H9 (cell line): ENCODE data around the gene CD151. TPM values are rescaled to one million over a fixed set of nuclear protein-coding genes. Genes with fewer than 3 reads are reported as not detected.

ENCODE experiments used
- DNase-seq: peaks from one replicate; pipeline ENCODE4 v3.0.0-alpha.2; 2017
- H2AFZ ChIP-seq: one replicate; pipeline ENCODE4 v1.6.1; 2013; ENCODE audit warnings: mild to moderate bottlenecking, low read length, control low read depth, moderate library complexity
- H2AK5ac ChIP-seq: 2 replicates; pipeline ENCODE4 v1.6.1; 2013; ENCODE audit warnings: low read length, control low read depth, mixed read lengths; ENCODE audit not compliant: insufficient read length
- H2BK120ac ChIP-seq: one replicate; pipeline ENCODE4 v1.6.1; 2013; ENCODE audit warnings: low read depth, mild to moderate bottlenecking, low read length, control low read depth, inconsistent platforms; ENCODE audit not compliant: poor library complexity, severe bottlenecking
- H2BK12ac ChIP-seq: 2 replicates; pipeline ENCODE4 v1.6.1; 2013; ENCODE audit warnings: low read length, control low read depth, mixed read lengths, low read depth; ENCODE audit not compliant: insufficient read length
- H2BK15ac ChIP-seq: 2 replicates; pipeline ENCODE4 v1.6.1; 2013; ENCODE audit warnings: low read depth, low read length, control low read depth
- H2BK20ac ChIP-seq: one replicate; pipeline ENCODE4 v1.6.1; 2013; ENCODE audit warnings: low read depth, mild to moderate bottlenecking, low read length, control low read depth, inconsistent platforms; ENCODE audit not compliant: poor library complexity, severe bottlenecking
- H2BK5ac ChIP-seq: 2 replicates; pipeline ENCODE4 v1.6.1; 2013; ENCODE audit warnings: low read length, control low read depth, mixed read lengths; ENCODE audit not compliant: insufficient read length
- H3K14ac ChIP-seq: 2 replicates; pipeline ENCODE4 v1.6.1; 2013; ENCODE audit warnings: low read length, control low read depth; ENCODE audit not compliant: insufficient read depth
- H3K18ac ChIP-seq: 2 replicates; pipeline ENCODE4 v1.6.1; 2013; ENCODE audit warnings: low read depth, mild to moderate bottlenecking, mixed read lengths, low read length, control low read depth; ENCODE audit not compliant: insufficient read length
- H3K23ac ChIP-seq: 2 replicates; pipeline ENCODE4 v1.6.1; 2013; ENCODE audit warnings: low read length, control low read depth, mixed read lengths, low read depth; ENCODE audit not compliant: insufficient read length
- H3K23me2 ChIP-seq: 2 replicates; pipeline ENCODE4 v1.6.1; 2013; ENCODE audit warnings: low read depth, mild to moderate bottlenecking, mixed read lengths, low read length, control low read depth; ENCODE audit not compliant: insufficient read length, poor library complexity, severe bottlenecking
- H3K27ac ChIP-seq: 2 replicates; pipeline ENCODE4 v1.5.1; 2013; ENCODE audit warnings: low read length, control low read depth, mixed read lengths, low read depth; ENCODE audit not compliant: insufficient read length
- H3K27me3 ChIP-seq: 2 replicates; pipeline ENCODE4 v1.6.1; 2013; ENCODE audit warnings: low read length, control low read depth, inconsistent platforms; ENCODE audit not compliant: insufficient read depth
- H3K4ac ChIP-seq: 2 replicates; pipeline ENCODE4 v1.6.1; 2013; ENCODE audit warnings: low read depth, mild to moderate bottlenecking, control low read depth, inconsistent platforms, low read length, moderate library complexity
- H3K4me1 ChIP-seq: 2 replicates; pipeline ENCODE4 v1.6.1; 2013; ENCODE audit warnings: low read length, control low read depth, inconsistent platforms; ENCODE audit not compliant: insufficient read depth
- H3K4me2 ChIP-seq: 2 replicates; pipeline ENCODE4 v1.6.1; 2013; ENCODE audit warnings: low read length, control low read depth, mixed read lengths; ENCODE audit not compliant: insufficient read length, insufficient read depth
- H3K56ac ChIP-seq: 2 replicates; pipeline ENCODE4 v1.6.1; 2013; ENCODE audit warnings: low read depth, mild to moderate bottlenecking, mixed read lengths, low read length, control low read depth; ENCODE audit not compliant: insufficient read length
- H3K79me1 ChIP-seq: 2 replicates; pipeline ENCODE4 v1.6.1; 2013; ENCODE audit warnings: low read depth, mild to moderate bottlenecking, moderate library complexity, low read length, control low read depth, inconsistent platforms; ENCODE audit not compliant: insufficient read depth, poor library complexity, severe bottlenecking
- H3K79me2 ChIP-seq: 2 replicates; pipeline ENCODE4 v1.6.1; 2013; ENCODE audit warnings: low read length, control low read depth, inconsistent platforms; ENCODE audit not compliant: insufficient read depth
- H3K9ac ChIP-seq: 2 replicates; pipeline ENCODE4 v1.6.1; 2013; ENCODE audit warnings: low read length, control low read depth, mixed read lengths; ENCODE audit not compliant: insufficient read length; ENCODE audit errors: extremely low read depth
- H3K9me3 ChIP-seq: one replicate; pipeline ENCODE4 v1.6.1; 2013; ENCODE audit warnings: low read depth, low read length, inconsistent platforms; ENCODE audit not compliant: control insufficient read depth
- H3T11ph ChIP-seq: one replicate; pipeline ENCODE4 v1.6.1; 2013; ENCODE audit warnings: mild to moderate bottlenecking, low read length, control low read depth, inconsistent platforms
- H4K20me1 ChIP-seq: one replicate; pipeline ENCODE4 v1.6.1; 2013; ENCODE audit not compliant: control insufficient read depth, insufficient read length, insufficient read depth
- H4K5ac ChIP-seq: 2 replicates; pipeline ENCODE4 v1.6.1; 2013; ENCODE audit warnings: low read depth, mild to moderate bottlenecking, mixed read lengths, low read length, control low read depth; ENCODE audit not compliant: insufficient read length
- H4K8ac ChIP-seq: replicated peaks from 2 replicates; pipeline ENCODE4 v1.6.1; 2013; ENCODE audit warnings: low read length, control low read depth, mixed read lengths, low read depth; ENCODE audit not compliant: insufficient read length
- H4K91ac ChIP-seq: 2 replicates; pipeline ENCODE4 v1.6.1; 2013; ENCODE audit warnings: low read depth, mild to moderate bottlenecking, moderate library complexity, mixed read lengths, low read length, control low read depth; ENCODE audit not compliant: insufficient read length
- H3K27ac Mint-ChIP-seq, 3 experiments: 2 replicates in 2 of 3; 3 replicates in 1 of 3; pipeline ENCODE4 v1.8.0; 2020 to 2021; ENCODE audit warnings: mixed read lengths in 3 of 3, mild to moderate bottlenecking in 1 of 3, moderate library complexity in 1 of 3
- H3K27me3 Mint-ChIP-seq: 2 replicates; pipeline ENCODE4 v1.8.0; 2021; ENCODE audit warnings: low read depth, mild to moderate bottlenecking, moderate library complexity, mixed read lengths
- H3K36me3 Mint-ChIP-seq, 3 experiments: 2 replicates in 2 of 3; 3 replicates in 1 of 3; pipeline ENCODE4 v1.8.0; 2020 to 2021; ENCODE audit warnings: low read depth in 3 of 3, mixed read lengths in 3 of 3; ENCODE audit not compliant: insufficient read depth in 1 of 3
- H3K4me1 Mint-ChIP-seq, 2 experiments: 2 replicates each; pipeline ENCODE4 v1.8.0; 2020; ENCODE audit warnings: mixed read lengths in 2 of 2
- H3K4me3 Mint-ChIP-seq, 2 experiments: 2 replicates in 1 of 2; 3 replicates in 1 of 2; pipeline ENCODE4 v1.8.0; 2020 to 2021; ENCODE audit warnings: mild to moderate bottlenecking in 2 of 2, mixed read lengths in 2 of 2, moderate library complexity in 1 of 2
- H3K9me3 Mint-ChIP-seq, 2 experiments: 2 replicates in 1 of 2; 3 replicates in 1 of 2; pipeline ENCODE4 v1.8.0; 2020; ENCODE audit warnings: mild to moderate bottlenecking in 2 of 2, mixed read lengths in 2 of 2, moderate library complexity in 1 of 2
- WGBS: extraction: QIAGEN DNeasy Blood & Tissue Kit; methylation state at CpG from one replicate; pipeline ENCODE4 v1.1.7; 2013; ENCODE audit warnings: missing lambda C conversion rate, low lambda C conversion rate, mixed read lengths; ENCODE audit not compliant: insufficient read length; ENCODE audit errors: extremely low coverage; 5-methylcytosine and 5-hydroxymethylcytosine counted together
- total RNA-seq: library from RNA; stranded (reverse); gene quantifications from 2 replicates; pipeline ENCODE4 v1.2.1, GENCODE V29; 2021
- TF ChIP-seq, protein P1 (sequence below): fragments of 200-600 bp; sonication (generic); conservative IDR thresholded peaks from 3 replicates; pipeline ENCODE4 v1.8.0; 2021; ENCODE audit warnings: antibody characterized with exemption, mild to moderate bottlenecking

Gene CD151
- total RNA-seq, 1 experiment from 2014 or later = 138 TPM

DNA sequence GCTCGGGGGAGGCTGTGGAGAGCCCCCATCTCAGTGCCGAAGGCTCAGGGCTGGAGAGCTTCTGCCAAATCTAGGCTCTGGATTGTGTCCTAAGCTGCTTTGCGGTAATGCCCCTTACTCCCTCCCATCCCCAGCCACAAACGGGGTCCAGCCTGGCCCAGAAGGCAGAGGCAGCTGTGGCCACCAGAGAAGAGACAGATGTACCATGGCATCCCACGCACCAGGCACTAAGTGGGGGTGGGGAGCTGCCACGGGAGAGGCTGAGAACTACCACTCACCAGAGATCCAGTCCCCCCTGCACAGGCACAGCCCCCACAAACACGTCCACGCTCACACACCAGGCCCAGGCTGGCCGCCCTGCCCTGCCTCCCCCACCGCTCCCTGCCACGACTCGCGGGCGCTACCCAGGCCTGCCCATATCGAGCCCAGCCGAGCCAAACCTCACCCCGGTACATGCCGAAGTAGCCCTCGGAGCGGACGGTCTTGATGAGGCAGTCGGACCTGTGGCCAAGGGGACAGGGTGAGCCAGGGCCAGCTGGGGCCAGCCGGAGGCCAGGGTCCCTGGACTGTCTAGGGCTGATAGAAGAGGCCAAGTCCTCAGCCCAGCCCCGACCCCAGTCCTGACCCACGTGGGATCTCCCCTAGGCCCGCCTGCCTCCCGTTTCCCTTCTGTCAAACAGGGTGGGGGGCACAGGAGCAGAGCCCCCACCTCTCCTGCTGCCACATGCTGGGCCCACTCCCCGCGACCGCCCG is 38.6 kb upstream of the CD151 start:
- Histone ChIP-seq H3K9me3 (no peaks in the 10 kb centered on the region), H3K56ac (no peak overlapping the region), H4K5ac (no peak overlapping the region), H3K4ac (no peak overlapping the region), H3K27ac (no peak overlapping the region), H3K4me2 (no peak overlapping the region), H2BK20ac (no peak overlapping the region), H2BK12ac (no peak overlapping the region), H4K20me1 (peaks cover 2% of the 10 kb centered on the region), H3K27me3 (no peaks in the 10 kb centered on the region), H3K79me2 (no peaks in the 10 kb centered on the region), H3T11ph (no peak overlapping the region), H2BK120ac (no peak overlapping the region), H3K9ac (no peak overlapping the region), H2BK15ac (no peak overlapping the region), H4K8ac (no peak overlapping the region), H3K79me1 (no peaks in the 10 kb centered on the region), H3K18ac (no peak overlapping the region), H4K91ac (no peak overlapping the region), H3K4me1 (no peaks in the 10 kb centered on the region; the same call in 1 of the 2 replicates), H2AK5ac (no peak overlapping the region), H2AFZ (no peak overlapping the region), H3K23me2 (peaks cover 12% of the 10 kb centered on the region), H2BK5ac (no peak overlapping the region), H3K23ac (no peak overlapping the region), H3K14ac (no peak overlapping the region)
- Mint-ChIP-seq H3K9me3 (no peaks in the 10 kb centered on the region), H3K4me1 (peaks cover 16 to 32% of the 10 kb centered on the region in 2 experiments), H3K27me3 (no peaks in the 10 kb centered on the region), H3K36me3 (peaks cover 0 to 16% (median 3%) of the 10 kb centered on the region in 3 experiments; a peak in 2 of 7 replicates), H3K27ac (no peak overlapping the region), H3K4me3 (no peak overlapping the region)
- DNase-seq = no peak
- TF ChIP-seq, protein P1, sequence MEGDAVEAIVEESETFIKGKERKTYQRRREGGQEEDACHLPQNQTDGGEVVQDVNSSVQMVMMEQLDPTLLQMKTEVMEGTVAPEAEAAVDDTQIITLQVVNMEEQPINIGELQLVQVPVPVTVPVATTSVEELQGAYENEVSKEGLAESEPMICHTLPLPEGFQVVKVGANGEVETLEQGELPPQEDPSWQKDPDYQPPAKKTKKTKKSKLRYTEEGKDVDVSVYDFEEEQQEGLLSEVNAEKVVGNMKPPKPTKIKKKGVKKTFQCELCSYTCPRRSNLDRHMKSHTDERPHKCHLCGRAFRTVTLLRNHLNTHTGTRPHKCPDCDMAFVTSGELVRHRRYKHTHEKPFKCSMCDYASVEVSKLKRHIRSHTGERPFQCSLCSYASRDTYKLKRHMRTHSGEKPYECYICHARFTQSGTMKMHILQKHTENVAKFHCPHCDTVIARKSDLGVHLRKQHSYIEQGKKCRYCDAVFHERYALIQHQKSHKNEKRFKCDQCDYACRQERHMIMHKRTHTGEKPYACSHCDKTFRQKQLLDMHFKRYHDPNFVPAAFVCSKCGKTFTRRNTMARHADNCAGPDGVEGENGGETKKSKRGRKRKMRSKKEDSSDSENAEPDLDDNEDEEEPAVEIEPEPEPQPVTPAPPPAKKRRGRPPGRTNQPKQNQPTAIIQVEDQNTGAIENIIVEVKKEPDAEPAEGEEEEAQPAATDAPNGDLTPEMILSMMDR = no peak
- no CpG with 5 or more reads among the region's 31 CpGs for WGBS
